Smooth muscle cell of the brain vasculature (primary cell): ENCODE data around the gene F2R.
"Not testable (repeated sequence)": the region's sequence is repeated elsewhere in the genome, so short reads cannot be mapped to it uniquely, and the experiment has no call there.

ENCODE experiments used
- DNase-seq: peaks from one replicate; pipeline ENCODE4 v3.0.0-alpha.2; 2012; ENCODE audit warnings: low read depth, low spot score

The F2R gene

GRCh38 chr5:76755779-76756637, 40.1 kb downstream of the F2R start:
- no peak for DNase-seq

DNA sequence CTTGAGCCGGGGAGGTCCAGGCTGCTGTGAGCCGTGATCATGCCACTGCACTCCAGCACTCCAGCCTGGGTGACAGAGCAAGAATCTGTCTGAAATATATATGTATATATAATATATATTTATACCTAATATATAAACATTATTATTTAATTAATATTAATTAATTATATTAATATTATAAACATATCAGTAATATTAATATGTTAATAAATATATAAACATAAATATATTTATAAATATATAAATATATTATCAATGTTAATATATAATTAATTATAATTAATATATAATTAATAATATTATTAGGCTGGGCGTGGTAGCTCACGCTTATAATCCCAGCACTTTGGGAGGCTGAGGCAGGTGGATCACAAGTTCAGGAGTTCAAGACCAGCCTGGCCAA, 41.1 kb downstream of the F2R start:
- no peak for DNase-seq

GRCh38 chr5:76761118-76761517, 45.2 kb downstream of the F2R start:
- DNase-seq: not testable (repeated sequence)

DNA sequence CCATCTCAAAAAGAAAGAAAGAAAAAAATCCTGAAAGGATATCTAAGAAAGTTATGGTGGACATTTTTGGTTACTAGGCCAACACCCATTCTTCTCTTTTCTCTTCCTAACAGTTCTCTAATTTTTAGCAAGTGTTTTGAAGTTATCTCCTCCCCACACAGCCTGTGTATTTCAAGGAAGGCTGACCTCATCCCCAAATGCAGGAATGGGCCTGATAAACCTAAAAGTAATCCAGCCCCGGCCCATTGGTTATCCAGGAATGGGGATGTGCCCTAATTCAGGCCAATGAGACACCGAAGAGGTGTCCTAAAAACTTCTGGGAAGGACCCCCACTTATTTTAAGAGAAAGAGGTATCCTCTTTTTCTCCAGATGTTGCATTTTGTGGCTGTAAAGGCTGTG, 46.6 kb downstream of the F2R start:
- no peak for DNase-seq

DNA sequence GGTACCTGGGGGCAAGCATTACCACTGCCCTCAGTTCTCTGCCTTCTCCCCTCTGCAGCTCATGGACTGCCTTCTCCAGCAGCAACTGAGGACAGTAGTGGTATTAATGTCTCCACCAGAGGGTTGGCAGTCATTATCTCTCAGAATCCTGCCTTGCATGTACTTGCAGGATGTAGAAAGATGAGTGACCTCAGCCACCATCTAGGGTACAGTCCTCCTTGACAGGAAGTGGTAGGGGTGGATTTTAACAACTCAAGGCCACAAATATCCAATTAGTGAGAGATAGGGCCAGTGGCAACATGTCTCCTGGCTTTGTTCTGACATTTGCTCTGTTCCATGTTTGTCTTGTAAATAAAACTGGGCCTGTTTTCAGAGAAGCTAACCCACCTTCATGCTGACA, 47.2 kb downstream of the F2R start:
- no peak for DNase-seq

DNA sequence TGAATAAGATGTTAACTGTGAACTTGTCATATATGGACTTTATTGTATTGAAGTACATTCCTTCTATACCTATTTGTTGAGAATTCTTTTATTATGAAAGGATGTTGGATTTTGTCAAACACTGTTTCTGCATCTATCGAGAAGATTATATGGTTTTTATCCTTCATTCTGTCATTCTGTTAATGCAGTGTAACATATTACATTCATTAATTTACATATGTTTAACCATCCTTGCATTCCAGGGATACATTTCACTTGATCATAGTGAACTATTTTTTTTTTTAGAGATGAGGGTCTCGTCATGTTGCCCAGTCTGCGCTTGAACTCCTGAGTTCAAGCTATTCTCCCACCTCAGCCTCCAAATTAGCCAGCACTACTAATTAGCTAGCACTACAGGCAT, 48.4 kb downstream of the F2R start:
- DNase-seq: no peak

DNA sequence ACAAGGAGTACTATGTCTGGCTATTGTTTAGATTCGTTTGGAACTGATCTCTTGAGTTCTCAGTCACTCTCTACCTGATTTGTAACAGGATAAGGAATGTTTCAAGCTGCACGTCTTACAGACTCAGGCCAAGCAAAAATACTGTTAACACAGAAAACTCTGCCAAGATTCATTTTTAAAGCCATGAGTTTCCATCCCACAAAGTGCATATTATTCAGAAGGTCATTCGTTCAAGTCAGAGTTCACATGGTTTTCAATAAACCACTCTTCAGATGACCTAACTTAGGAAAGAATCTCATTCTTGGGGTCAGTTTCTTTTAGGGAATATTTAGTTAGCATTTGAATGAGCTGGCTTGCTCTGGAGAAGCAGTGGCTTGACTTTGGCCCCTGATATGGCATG, 49.3 kb downstream of the F2R start:
- DNase-seq: no peak

GRCh38 chr5:76766746-76767145, 50.8 kb downstream of the F2R start:
- no peak for DNase-seq

DNA sequence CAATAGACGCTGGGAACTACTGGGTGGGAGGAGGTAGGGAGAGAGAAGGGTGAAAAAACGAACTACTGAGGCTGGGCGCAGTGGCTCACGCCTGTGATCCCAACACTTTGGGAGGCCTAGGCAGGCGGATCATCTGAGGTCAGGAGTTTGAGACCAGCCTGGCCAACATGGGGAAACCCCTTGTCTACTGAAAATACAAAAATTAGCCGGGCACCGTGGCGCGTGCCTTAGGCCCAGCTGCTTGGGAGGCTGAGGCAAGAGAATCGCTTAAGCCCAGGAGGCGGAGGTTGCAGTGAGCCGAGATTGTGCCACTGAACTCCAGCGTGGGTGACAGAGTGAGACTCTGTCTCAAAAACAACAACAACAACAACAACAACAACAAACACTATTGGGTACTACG, 55.1 kb downstream of the F2R start:
- DNase-seq: not testable (repeated sequence)

- no peak for DNase-seq
Observed at GRCh38 chr5:76771705-76772405, 55.9 kb downstream of the F2R start.

DNA sequence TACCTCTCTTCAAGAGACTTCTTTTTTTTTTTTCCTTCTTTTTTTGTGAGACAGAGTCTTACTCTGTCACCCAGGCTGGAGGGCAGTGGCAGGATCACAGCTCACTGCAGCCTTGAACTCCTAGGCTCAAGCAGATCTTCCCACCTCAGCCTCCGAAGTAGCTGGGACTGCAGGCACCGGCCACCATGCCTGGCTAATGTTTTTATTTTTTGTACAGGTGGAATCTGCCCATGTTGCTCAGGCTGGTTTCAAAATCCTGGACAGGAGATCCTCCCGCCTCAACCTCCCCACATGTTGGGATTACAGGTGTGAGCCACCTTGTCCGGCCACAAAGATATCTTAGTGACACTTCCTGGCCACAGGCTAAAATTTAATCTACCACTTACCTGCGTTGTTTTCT, 60.0 kb downstream of the F2R start:
- no peak for DNase-seq

GRCh38 chr5:76776391-76776790, 60.5 kb downstream of the F2R start:
- no peak for DNase-seq

DNA sequence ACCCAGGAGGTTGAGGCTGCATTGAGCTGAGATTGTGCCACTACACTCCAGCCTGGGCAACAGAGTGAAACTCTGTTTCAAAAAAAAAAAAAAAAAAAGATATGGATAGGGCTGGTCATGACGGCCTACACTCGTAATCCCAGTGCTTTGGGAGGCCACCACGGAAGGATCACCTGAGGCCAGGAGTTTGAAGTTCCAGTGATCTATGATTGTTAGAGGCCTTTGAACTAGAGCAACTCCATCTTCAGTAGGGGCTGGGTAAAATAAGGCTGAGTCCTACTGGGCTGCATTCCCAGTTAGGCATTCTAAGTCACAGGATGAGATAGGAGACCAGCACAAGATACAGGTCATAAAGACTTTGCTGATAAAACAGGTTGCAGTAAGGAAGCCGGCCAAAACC, 64.7 kb downstream of the F2R start:
- not testable (repeated sequence) for DNase-seq

DNA sequence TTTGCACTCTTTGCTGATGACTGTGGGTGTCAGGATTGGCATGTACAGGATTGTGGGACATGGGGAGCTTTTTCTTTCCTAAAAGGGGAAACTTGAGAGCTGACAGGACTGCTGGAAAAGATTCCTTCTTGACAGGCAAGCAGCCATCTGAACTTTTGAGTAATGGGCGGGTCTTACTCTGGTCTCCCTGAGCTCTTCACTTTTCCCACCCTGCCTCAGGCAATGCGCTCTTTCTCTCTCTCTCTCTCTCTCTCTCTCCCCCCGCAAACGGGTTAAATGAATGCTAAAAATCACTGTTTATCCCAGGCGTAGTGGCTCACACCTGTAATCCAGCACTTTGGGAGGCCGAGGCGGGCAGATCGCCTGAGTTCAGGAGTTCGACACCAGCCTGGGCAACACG, 65.8 kb downstream of the F2R start:
- DNase-seq: no peak

DNA sequence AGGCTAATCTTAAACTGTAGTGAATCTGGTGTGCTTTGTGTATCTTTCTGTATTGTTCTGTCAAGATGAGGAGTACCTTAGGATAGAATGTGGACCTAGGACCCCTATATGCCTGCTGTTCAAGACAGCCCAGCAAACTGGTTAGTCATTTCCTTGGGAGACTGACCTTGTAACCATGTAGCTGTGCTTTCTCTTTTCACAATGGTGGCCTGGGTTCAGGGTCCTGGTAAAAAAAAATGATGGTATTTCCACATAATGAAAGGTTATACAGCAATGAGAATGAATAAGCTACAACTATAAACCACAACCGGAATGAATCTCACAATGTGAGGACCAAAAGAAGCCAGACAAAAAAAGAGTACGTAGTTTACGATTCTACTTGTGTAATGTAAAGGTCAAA, 66.5 kb downstream of the F2R start:
- no peak for DNase-seq
